Suppressor macrophage treated with lipopolysaccharide for 1 hour (primary cell): ENCODE measurements around the gene SERPINB12.
A peak's percentile ranks its signal among the peaks of the same experiment; 100 is the strongest.

Experiments
- DNase-seq, 3 donors: peaks; one replicate each; pipeline ENCODE4 v3.0.0-alpha.2; 2020 to 2022

Gene SERPINB12

GRCh38 chr18:63551769-63552168 lies 9.6 kb downstream of the SERPINB12 start:
- DNase-seq = no peak

GRCh38 chr18:63552581-63552980 lies 10.4 kb downstream of the SERPINB12 start:
- DNase-seq = peak in 2 of 3 donors; percentile 13 to 34

- peak; percentile 62 to 87 (median 74) for DNase-seq
Measured at GRCh38 chr18:63553081-63553480, 10.9 kb downstream of the SERPINB12 start.

GRCh38 chr18:63559567-63560491 lies 17.7 kb downstream of the SERPINB12 start:
- peak in 2 of 3 donors; percentile 7 to 17 for DNase-seq

GRCh38 chr18:63562284-63562683 lies 20.1 kb downstream of the SERPINB12 start:
- peak in 2 of 3 donors; percentile 5 to 10 for DNase-seq

GRCh38 chr18:63564021-63564420 lies 21.9 kb downstream of the SERPINB12 start:
- DNase-seq = no peak

GRCh38 chr18:63564561-63564960 lies 22.4 kb downstream of the SERPINB12 start:
- DNase-seq = no peak

- DNase-seq = no peak
Measured at GRCh38 chr18:63567276-63567675, 25.1 kb downstream of the SERPINB12 start.

- no peak for DNase-seq
Measured at GRCh38 chr18:63567825-63568224, 25.7 kb downstream of the SERPINB12 start.

- DNase-seq = no peak
Measured at GRCh38 chr18:63570721-63571120, 28.6 kb downstream of the SERPINB12 start.

- DNase-seq = peak; percentile 17 to 64 (median 62)
Measured at GRCh38 chr18:63575681-63576080, 33.5 kb downstream of the SERPINB12 start.

GRCh38 chr18:63578357-63578958 lies 36.3 kb downstream of the SERPINB12 start:
- peak; percentile 42 to 61 (median 53) for DNase-seq

- peak in 2 of 3 donors; percentile 42 to 75 for DNase-seq
Measured at GRCh38 chr18:63579616-63580015, 37.4 kb downstream of the SERPINB12 start.

- no peak for DNase-seq
Measured at GRCh38 chr18:63585988-63586387, 43.8 kb downstream of the SERPINB12 start.

GRCh38 chr18:63586431-63586830 lies 44.3 kb downstream of the SERPINB12 start:
- DNase-seq = no peak

- DNase-seq = no peak
Measured at GRCh38 chr18:63586966-63587365, 44.8 kb downstream of the SERPINB12 start, which contains the start of gene SERPINB13. SERPINB13 (plus strand) TSS chr18:63587343; CDS start chr18:63588668, 1,325 bp downstream.

GRCh38 chr18:63588909-63589308 lies 46.7 kb downstream of the SERPINB12 start:
- DNase-seq = peak; percentile 12 to 65 (median 43)

GRCh38 chr18:63590373-63590772 lies 48.2 kb downstream of the SERPINB12 start:
- peak; percentile 82 to 88 (median 87) for DNase-seq

GRCh38 chr18:63590966-63591695 lies 49.0 kb downstream of the SERPINB12 start:
- DNase-seq = no peak

- no peak for DNase-seq
Measured at GRCh38 chr18:63591725-63592124, 49.6 kb downstream of the SERPINB12 start.

- DNase-seq = no peak
Measured at GRCh38 chr18:63592471-63592870, 50.3 kb downstream of the SERPINB12 start.

- DNase-seq = no peak
Measured at GRCh38 chr18:63596964-63597363, 54.8 kb downstream of the SERPINB12 start.

GRCh38 chr18:63603355-63603754 lies 61.2 kb downstream of the SERPINB12 start:
- no peak for DNase-seq
